Liver (tissue), 9 donors: ENCODE results near the gene ZFYVE28. TPM values are rescaled to one million over a fixed set of nuclear protein-coding genes. Genes with fewer than 3 reads are reported as not detected.

Experiments used
- DNase-seq: peaks from one replicate; pipeline ENCODE4 v3.0.0-alpha.2; 2017; ENCODE audit warnings: low spot score
- H3K27ac ChIP-seq, 2 donors: one replicate each; pipeline ENCODE4 v1.7.0; 2013; ENCODE audit warnings: inconsistent platforms in 2 of 2, low read length in 2 of 2, control low read depth in 1 of 2, low read depth in 1 of 2, mild to moderate bottlenecking in 1 of 2
- H3K27me3 ChIP-seq, 4 donors: one replicate each; pipeline versions ENCODE4 v1.6.1 to v1.7.0; 2013; ENCODE audit warnings: low read length in 3 of 4, inconsistent platforms in 1 of 4, mild to moderate bottlenecking in 1 of 4, moderate library complexity in 1 of 4; ENCODE audit not compliant: control insufficient read depth in 4 of 4, insufficient read depth in 4 of 4
- H3K36me3 ChIP-seq, 4 donors: one replicate each; pipeline versions ENCODE4 v1.6.1 to v1.7.0; 2013; ENCODE audit warnings: low read length in 3 of 4, mild to moderate bottlenecking in 3 of 4, low read depth in 1 of 4, moderate library complexity in 1 of 4; ENCODE audit not compliant: control insufficient read depth in 4 of 4, insufficient read depth in 3 of 4
- H3K4me1 ChIP-seq, 4 donors: one replicate each; pipeline versions ENCODE4 v1.6.1 to v1.7.0; 2013; ENCODE audit warnings: low read length in 3 of 4, mild to moderate bottlenecking in 3 of 4, moderate library complexity in 1 of 4; ENCODE audit not compliant: control insufficient read depth in 4 of 4, insufficient read depth in 4 of 4
- H3K4me3 ChIP-seq, 3 donors: one replicate each; pipeline versions ENCODE4 v1.6.1 to v1.7.0; 2013; ENCODE audit warnings: low read length in 3 of 3, control low read depth in 1 of 3, low read depth in 1 of 3, mild to moderate bottlenecking in 1 of 3
- H3K9ac ChIP-seq, 2 donors: one replicate each; pipeline ENCODE4 v1.7.0; 2013; ENCODE audit warnings: low read length in 2 of 2, mild to moderate bottlenecking in 2 of 2, moderate library complexity in 2 of 2, control low read depth in 1 of 2, low read depth in 1 of 2
- H3K9me3 ChIP-seq, 4 donors: one replicate each; pipeline versions ENCODE4 v1.6.1 to v1.7.0; 2013; ENCODE audit warnings: low read length in 3 of 4; ENCODE audit not compliant: control insufficient read depth in 4 of 4
- ATF3 ChIP-seq: IDR thresholded peaks from 2 replicates; pipeline ENCODE4 v1.6.1; 2016; ENCODE audit warnings: antibody characterized with exemption
- CTCF ChIP-seq: fragments of 150-350 bp; IDR thresholded peaks from 2 replicates; pipeline ENCODE4 v1.5.1; 2017; ENCODE audit warnings: improper control_type of control experiment, low read depth, low read length; ENCODE audit not compliant: missing input control
- EGR1 ChIP-seq, 2 donors: IDR thresholded peaks; 2 replicates each; pipeline ENCODE4 v1.6.1; 2016 to 2018; ENCODE audit warnings: antibody characterized with exemption in 2 of 2, low read depth in 2 of 2
- GABPA ChIP-seq, 2 donors: IDR thresholded peaks in 1 of 2; conservative IDR thresholded peaks in 1 of 2; 2 replicates each; pipeline ENCODE4 v1.6.1; 2016; ENCODE audit warnings: antibody characterized with exemption in 2 of 2, mild to moderate bottlenecking in 1 of 2, moderate library complexity in 1 of 2
- HNF4A ChIP-seq, 2 donors: conservative IDR thresholded peaks; 2 replicates each; pipeline ENCODE4 v1.6.1; 2016; ENCODE audit warnings: antibody characterized with exemption in 2 of 2, mild to moderate bottlenecking in 2 of 2
- JUND ChIP-seq, 2 donors: IDR thresholded peaks; 2 replicates each; pipeline ENCODE4 v1.6.1; 2016; ENCODE audit warnings: antibody characterized with exemption in 2 of 2
- REST ChIP-seq: IDR thresholded peaks from 2 replicates; pipeline ENCODE4 v1.6.1; 2016; ENCODE audit warnings: antibody characterized with exemption, mild to moderate bottlenecking
- RXRA ChIP-seq, 2 donors: IDR thresholded peaks; 2 replicates each; pipeline ENCODE4 v1.6.1; 2017 to 2018; ENCODE audit warnings: antibody characterized with exemption in 2 of 2, mild to moderate bottlenecking in 1 of 2
- TAF1 ChIP-seq: conservative IDR thresholded peaks from 2 replicates; pipeline ENCODE4 v1.6.1; 2016; ENCODE audit warnings: antibody characterized with exemption, mild to moderate bottlenecking
- WGBS: extraction: QIAGEN DNeasy Blood & Tissue Kit; methylation state at CpG from one replicate; pipeline ENCODE4 v1.1.7; 2013; 5-methylcytosine and 5-hydroxymethylcytosine counted together
- polyA plus RNA-seq, 2 donors: library from polyadenylated mRNA; stranded (reverse) in 1 of 2; unstranded in 1 of 2; fragments of 200-250 nt in 1 of 2; fragments of >200 nt in 1 of 2; fragmentation: Nextera tagmentation in 1 of 2; extraction: Ambion mirVana in 1 of 2; gene quantifications; one replicate each; pipeline versions ENCODE4 v1.2.1 to v1.2.3, GENCODE V29; 2013 to 2015
- total RNA-seq, 2 donors: library from RNA; depleted of rRNA; stranded (reverse); fragments of >200 nt; gene quantifications; one replicate each; pipeline ENCODE4 v1.2.3, GENCODE V29; 2014
- donor health status: healthy.
- donor health status: healthy.
- donor health status: healthy.
- donor health status: healthy.
- donor health status: healthy.

The ZFYVE28 gene
- total and polyA plus RNA-seq, 4 donors = 2.0 to 6.1 (median 2.7) TPM

GRCh38 chr4:2303686-2304320 is 114.6 kb downstream of the ZFYVE28 start:
- no peaks in the 10 kb centered on the region for H3K36me3 ChIP-seq
- DNase-seq = no peak
- no peaks in the 10 kb centered on the region for H3K4me1 ChIP-seq
- no peaks in the 10 kb centered on the region for H3K27me3 ChIP-seq
- H3K4me3 ChIP-seq = no peak overlapping the region
- H3K9ac ChIP-seq = no peak overlapping the region
- no peak overlapping the region for H3K27ac ChIP-seq
- H3K9me3 ChIP-seq = peaks cover 0 to 5% (median 3%) of the 10 kb centered on the region in 4 donors
- TF ChIP-seq EGR1 (IDR thresholded peaks at IDR 0.05; ENCODE audit: low read depth in 2 of 2) (no peak), CTCF (no peak), JUND (IDR thresholded peaks at IDR 0.05) (no peak), RXRA (IDR thresholded peaks at IDR 0.05) (no peak), HNF4A (conservative IDR thresholded peaks at IDR 0.05) (no peak), REST (no peak), TAF1 (no peak)
- WGBS = 90% methylated on average over 31 of the region's 31 CpGs

GRCh38 chr4:2303121-2303685 is 115.2 kb downstream of the ZFYVE28 start:
- Histone ChIP-seq H3K36me3 (no peaks in the 10 kb centered on the region), H3K27ac (no peak overlapping the region), H3K4me3 (no peak overlapping the region), H3K9ac (no peak overlapping the region), H3K27me3 (no peaks in the 10 kb centered on the region), H3K9me3 (peaks cover 0 to 5% (median 3%) of the 10 kb centered on the region in 4 donors), H3K4me1 (no peaks in the 10 kb centered on the region)
- TF ChIP-seq REST = no peak
- no peak for TF ChIP-seq GABPA (IDR thresholded peaks at IDR 0.05 in 1 of 2, conservative IDR thresholded peaks at IDR 0.05 in 1 of 2)
- no peak for TF ChIP-seq ATF3
- 93% methylated on average over 19 of the region's 19 CpGs for WGBS
- DNase-seq = no peak
